NCI-H510A (cell line): ENCODE results near the gene SMG9.
"Not testable (repeated sequence)": the region's sequence is repeated elsewhere in the genome, so short reads cannot be mapped to it uniquely, and the experiment has no call there.

Experiments used
- DNase-seq: peaks from one replicate; lab custom pipeline; 2025; lab: John Stamatoyannopoulos, UW

SMG9 gene

GRCh38 chr19:43780706-43781525 is 26.2 kb upstream of the SMG9 start, which contains the start of gene KCNN4:
TSS of gene KCNN4 (minus strand) at chr19:43780973. CDS start at chr19:43780861, 112 bp downstream.
- no peak for DNase-seq

GRCh38 chr19:43779820-43780219 is 25.1 kb upstream of the SMG9 start:
- DNase-seq = no peak

GRCh38 chr19:43779147-43779819 is 24.5 kb upstream of the SMG9 start:
- no peak for DNase-seq

DNA sequence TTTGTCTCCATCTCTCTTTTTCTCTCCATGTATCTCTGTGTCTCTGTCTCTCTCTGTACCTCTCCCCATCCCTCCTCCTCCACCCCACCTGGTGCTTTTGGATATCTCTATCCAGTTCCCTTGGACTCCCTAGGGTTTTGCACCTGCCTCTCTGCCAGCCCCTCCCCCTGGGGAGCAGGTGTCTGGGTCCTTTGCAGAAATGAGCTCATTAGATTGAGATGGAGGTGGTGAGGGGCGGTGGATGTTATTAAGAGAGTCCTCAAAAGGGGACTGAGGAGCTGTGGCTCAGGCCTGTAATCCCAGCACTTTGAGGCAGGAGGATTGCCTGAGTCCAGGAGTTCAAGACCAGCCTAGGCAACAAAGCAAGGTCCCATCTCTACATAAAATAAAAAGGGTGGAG is 23.9 kb upstream of the SMG9 start:
- DNase-seq = peak; percentile 83

DNA sequence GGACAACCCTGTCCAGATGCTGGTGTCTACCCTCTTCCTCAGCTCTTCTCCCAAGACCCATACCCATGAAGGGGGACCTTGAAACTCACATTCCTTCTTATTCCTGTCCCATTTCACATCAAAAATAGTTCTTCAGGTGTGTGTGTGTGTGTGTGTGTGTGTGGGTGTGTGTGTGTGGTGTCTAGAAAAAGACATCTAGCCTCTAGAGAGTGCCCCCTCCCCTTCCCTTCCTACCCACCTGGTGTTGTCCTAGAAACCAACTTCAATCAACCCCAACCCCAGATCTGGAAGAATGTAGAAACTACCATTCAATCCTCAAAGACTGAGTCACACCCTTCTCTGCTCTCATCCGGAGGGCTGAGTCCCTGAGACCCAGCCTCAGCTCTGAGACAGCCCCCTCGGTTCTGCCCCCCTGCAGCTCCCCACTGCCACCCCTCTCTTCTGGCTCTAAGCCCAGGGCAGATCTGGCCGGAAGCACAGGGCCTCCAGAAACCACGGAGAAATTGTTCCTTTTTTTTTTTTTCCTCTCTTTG is 22.5 kb upstream of the SMG9 start:
- DNase-seq = no peak

DNA sequence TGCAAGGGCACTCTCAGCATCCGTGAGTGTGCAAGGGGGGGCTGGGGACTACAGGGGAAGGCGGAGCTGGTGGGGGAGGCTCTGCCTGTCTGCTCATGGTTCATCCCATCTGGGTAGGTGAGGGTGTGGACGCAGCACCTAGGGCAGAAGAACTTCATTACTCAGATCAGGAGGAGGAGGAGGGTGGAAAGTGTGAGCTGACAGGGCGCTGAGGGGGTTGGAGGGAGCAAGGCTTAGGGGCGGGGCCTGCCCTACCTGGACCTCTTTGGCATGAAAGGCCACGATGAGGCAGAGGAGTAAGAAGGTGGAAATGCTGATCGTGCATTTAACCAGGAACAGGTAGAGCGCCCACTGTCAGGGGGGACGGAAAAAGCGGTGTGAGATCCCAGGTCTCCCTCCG is 21.5 kb upstream of the SMG9 start:
- DNase-seq = no peak

DNA sequence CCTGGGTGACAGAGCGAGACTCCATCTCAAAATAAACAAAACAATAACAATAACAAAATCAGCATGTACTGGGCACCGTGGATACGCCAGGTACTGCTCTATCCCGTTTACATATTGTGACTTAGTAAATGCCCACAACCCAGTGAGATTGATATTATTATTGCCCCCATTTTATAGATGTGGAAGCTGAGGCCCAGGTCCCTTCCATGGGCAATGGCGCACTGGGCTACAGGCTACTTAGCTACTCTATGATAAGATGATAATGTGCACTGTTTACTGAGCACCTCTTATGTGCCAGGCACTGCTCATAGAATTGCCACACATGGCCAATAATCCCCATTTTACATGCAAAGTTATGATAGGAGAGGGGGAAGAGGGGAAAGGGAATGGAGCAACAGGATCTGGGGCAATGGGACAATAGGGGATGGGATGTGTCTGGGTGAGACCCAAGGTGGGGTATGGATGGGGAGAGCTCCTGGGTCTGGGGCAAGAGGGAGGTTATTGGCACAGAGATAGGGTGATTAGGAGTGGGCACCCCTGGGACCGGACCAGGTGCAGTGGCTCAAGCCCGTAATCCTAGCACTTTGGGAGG is 20.6 kb upstream of the SMG9 start:
- no peak for DNase-seq

DNA sequence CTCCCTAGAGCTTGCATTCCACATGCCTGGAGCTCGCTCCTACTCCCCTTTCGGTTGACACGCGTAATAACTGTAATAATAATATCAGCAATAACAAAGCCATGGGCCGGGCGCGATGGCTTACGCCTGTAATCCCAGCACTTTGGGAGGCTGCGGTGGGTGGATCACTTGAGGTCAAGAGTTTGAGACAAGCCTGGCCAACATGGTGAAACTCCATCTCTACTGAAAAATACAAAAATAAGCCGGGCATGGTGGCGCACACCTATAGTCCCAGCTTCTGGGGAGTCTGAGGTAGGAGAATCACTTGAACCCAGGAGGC is 20.1 kb upstream of the SMG9 start:
- not testable (repeated sequence) for DNase-seq

DNA sequence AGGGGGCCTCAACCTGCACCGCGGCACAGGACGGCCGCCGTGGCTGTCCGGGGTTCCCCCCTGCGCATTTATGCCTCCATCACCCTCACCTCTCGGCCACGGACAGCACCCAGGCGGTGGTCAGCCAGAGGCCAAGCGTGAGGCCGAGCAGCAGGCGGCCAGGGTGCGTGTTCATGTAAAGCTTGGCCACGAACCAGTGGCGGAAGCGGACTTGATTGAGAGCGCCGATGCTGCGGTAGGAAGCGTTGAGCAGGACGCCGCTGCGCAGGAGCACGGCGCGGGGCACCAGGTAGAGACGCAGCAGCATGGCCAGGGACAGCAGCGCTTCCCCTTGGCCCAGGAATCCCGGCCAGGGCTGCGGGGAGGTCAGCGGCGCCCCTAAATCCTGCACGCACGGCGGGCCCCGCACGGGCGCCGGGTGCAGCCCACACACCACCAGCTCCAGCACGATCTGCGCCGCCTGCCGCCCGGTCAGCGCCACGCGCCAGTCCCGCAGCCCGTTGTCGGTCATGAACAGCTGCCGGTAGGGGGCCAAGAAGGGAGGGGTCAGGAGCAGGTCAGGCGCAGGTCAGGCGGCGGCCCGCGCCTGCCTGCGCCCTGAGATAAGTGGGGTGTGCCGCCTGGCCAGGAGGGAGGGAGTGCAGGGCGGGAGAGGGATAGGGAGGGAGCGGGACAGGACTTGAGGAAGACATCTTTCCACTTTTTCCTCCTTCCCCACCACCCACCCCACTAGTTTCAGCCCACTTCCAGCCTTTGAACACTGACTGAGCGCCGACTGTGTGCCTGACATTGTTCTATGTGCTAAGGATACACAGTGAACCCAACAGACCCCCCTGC is 19.6 kb upstream of the SMG9 start:
- no peak for DNase-seq

- DNase-seq = no peak
These were observed 19.0 kb upstream of the SMG9 start for GRCh38 chr19:43773725-43774102.

- no peak for DNase-seq
These were observed 14.5 kb upstream of the SMG9 start for GRCh38 chr19:43769256-43769655.

DNA sequence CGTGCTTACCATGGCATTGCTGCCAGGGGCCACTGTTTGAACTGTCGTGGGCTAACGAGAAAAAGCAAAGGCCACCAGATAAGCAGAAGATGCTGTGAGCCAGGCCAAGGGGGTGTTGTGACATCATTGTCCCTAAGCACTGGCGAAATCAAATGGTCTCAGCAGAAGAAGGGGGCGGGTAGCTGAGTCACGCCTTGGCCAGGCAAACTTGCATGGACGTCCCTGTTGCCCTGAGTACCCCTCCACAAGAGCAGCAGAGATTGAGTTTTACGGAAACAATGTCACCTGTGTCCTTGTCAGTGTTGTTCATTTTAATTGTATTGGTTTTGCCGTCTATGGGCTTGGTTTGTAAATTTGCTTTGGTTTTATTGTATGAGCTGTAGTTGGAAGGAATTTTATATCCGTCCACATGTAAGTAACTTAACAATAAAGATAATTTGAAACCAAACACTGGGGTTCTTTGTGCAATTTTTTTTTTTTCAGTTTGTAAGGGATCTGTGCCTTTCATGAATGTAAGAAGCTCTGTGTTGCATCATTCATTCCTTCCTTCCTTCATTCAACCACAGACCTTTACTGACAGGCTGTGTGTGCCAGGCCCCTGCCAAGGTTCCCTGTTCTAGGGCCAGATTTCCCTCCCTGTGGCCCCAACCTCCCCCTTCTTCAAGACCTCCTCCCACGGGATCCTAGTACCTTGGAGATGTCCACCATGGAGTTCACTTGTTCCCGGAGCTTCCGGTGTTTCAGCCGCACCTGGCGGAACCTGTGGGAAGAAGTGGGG is 13.7 kb upstream of the SMG9 start:
- no peak for DNase-seq

- no peak for DNase-seq
These were observed 13.1 kb upstream of the SMG9 start for GRCh38 chr19:43767818-43768217.

DNA sequence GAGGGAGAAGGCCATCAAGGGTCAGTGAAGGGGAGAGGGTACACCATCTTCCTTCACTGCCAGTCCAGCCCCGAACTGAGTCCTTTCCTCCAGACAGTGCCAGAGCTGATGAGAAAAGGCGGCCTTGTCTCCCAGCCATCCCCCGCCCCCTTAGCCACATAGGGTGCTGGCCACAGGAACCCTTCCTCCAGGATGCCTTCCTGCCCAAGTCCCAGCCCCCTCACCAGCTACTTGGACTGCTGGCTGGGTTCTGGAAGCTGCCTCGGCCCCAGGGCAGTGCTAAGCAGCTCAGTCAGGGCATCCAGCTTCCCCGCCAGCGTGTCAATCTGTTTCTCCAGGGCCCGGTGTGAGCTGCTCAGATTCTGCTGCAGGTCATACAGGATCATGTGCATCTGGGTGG is 12.6 kb upstream of the SMG9 start:
- no peak for DNase-seq

- no peak for DNase-seq
These were observed 11.9 kb upstream of the SMG9 start for GRCh38 chr19:43766755-43767043.

DNA sequence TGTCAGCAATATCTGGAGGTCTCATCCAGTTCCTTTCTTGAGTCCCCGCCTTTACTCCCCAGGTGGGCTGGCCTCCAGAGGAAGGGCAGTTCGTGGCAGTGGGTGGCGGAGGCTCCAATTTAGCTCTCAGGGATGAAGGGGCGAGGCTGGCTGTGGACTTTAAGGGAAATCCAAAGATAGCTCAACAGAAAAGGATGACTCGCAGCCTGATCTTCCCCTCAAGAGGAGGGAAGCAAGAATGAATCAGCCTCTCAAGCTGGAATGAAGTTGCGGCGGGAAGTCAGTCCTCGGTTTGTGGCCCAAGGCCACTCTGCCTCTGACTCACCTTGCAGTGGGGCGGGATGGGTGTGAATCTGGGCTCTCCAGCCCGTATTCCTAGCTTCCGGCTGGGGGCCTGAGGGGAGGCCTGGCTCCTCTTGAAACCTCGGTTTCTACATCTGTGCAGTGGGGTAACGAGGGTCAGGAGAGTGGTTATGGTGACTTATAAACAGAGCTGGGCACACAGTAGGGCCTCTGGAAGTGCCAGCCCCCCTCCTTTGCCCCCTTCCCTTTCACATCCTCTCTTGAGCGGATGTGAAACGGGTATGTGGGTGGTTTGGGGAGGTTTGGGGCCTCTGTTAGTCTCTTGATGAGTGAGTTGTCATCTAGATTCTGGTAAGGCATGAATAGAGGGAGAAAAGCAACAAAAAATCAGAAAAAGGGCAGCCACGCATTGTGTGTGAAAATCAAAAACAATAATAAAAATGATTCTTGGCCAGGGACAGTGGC is 10.5 kb upstream of the SMG9 start:
- DNase-seq = no peak

DNA sequence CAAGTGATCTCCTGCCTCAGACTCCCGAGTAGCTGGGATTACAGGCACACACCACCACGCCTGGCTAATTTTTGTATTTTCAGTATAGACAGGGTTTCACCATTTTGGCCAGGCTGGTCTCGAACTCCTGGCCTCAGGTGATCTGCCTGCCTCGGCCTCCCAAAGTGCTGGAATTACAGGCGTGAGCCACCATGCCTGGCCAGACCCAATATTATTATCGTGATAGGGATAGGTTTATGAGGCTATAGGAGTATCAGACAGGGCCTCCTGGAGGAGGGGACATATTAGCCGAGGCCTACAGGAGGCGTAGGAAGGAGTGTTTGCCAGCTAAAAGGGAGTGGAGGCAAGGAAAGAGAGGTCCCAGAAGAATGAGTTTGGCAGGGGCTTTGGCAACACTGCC is 9.9 kb upstream of the SMG9 start:
- not testable (repeated sequence) for DNase-seq

DNA sequence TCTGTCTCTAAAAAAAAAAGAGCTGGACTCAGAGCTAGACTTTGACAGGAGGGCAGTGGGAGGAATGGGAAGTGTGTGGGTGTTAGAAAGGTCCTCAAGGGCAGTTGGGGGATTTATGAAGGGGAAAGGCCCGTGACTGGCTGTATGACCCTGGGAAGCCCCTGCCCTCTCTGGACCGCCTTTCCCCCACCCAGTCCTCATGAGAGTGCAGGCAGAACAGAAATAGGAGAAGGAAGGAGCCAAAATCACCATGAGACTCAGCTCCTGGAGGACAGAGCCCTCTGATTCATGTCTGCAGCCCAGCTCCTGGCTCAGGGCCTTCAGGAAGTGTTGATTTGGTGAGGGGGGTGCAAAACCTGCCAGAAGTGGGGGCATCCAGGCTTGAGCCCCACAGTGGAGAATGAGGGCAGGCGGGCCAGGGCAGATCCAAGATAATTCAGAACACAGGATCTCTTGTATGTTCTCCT is 8.7 kb upstream of the SMG9 start:
- DNase-seq = no peak

DNA sequence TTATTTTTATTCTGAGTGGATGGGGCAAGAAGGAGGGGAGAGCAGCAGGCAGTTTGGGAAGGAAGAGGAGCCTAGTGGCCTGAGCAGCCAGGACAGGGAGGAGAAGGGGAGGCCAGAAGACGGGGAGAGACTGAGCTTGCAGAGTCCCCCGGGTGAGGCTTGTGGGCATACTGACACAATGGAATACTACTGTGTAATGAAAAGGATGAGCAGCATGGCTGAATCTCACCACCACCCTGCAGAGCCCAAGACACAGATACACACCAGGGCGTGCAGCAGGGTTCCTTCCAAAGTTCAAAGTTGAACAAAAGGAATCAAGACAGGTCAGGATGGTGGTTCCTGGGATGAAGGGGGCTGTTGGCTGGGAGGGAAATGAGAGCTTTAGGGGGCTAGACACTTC is 8.1 kb upstream of the SMG9 start:
- DNase-seq = no peak

GRCh38 chr19:43760941-43761340 is 6.2 kb upstream of the SMG9 start:
- DNase-seq = no peak

GRCh38 chr19:43759515-43759914 is 4.8 kb upstream of the SMG9 start:
- no peak for DNase-seq
